Measurements from ENCODE around the gene GPR42.

- TF ChIP-seq, protein P1, sequence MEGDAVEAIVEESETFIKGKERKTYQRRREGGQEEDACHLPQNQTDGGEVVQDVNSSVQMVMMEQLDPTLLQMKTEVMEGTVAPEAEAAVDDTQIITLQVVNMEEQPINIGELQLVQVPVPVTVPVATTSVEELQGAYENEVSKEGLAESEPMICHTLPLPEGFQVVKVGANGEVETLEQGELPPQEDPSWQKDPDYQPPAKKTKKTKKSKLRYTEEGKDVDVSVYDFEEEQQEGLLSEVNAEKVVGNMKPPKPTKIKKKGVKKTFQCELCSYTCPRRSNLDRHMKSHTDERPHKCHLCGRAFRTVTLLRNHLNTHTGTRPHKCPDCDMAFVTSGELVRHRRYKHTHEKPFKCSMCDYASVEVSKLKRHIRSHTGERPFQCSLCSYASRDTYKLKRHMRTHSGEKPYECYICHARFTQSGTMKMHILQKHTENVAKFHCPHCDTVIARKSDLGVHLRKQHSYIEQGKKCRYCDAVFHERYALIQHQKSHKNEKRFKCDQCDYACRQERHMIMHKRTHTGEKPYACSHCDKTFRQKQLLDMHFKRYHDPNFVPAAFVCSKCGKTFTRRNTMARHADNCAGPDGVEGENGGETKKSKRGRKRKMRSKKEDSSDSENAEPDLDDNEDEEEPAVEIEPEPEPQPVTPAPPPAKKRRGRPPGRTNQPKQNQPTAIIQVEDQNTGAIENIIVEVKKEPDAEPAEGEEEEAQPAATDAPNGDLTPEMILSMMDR (IDR thresholded peaks at IDR 0.05) = no peak
- no peak for TF ChIP-seq ZFX (IDR thresholded peaks at IDR 0.05; ENCODE audit: borderline replicate concordance)
These were observed 7.5 kb downstream of the GPR42 start for GRCh38 chr19:35378356-35378755.
